CD14-positive monocyte (primary cell): Measurements from ENCODE around the gene STAC. TPM values are rescaled to one million over a fixed set of nuclear protein-coding genes. Genes with fewer than 3 reads are reported as not detected.

ENCODE experiments used
- DNase-seq, 3 donors: peaks; one replicate each; pipeline ENCODE4 v3.0.0-alpha.2; 2011 to 2022
- H2AFZ ChIP-seq: 2 replicates; pipeline ENCODE4 v1.6.0; 2012; ENCODE audit warnings: mild to moderate bottlenecking, low read depth, low read length, inconsistent platforms; ENCODE audit not compliant: insufficient read depth, poor library complexity, severe bottlenecking
- H3K27ac ChIP-seq, 2 donors: 1 replicate in 1 of 2; 2 replicates in 1 of 2; pipeline ENCODE4 v1.5.1; 2012 to 2013; ENCODE audit warnings: low read length in 2 of 2, control low read depth in 1 of 2, inconsistent platforms in 1 of 2, low read depth in 1 of 2, mild to moderate bottlenecking in 1 of 2
- H3K27me3 ChIP-seq, 2 donors: one replicate each; pipeline versions ENCODE4 v1.6.0 to v1.6.1; 2011 to 2013; ENCODE audit warnings: low read length in 2 of 2; ENCODE audit not compliant: control insufficient read depth in 2 of 2, insufficient read depth in 2 of 2
- H3K36me3 ChIP-seq, 2 donors: replicated peaks in 1 of 2; 1 replicate in 1 of 2; 2 replicates in 1 of 2; pipeline versions ENCODE4 v1.5.1 to v1.6.1; 2012 to 2013; ENCODE audit warnings: low read length in 2 of 2, control low read depth in 1 of 2, inconsistent platforms in 1 of 2, mild to moderate bottlenecking in 1 of 2; ENCODE audit not compliant: insufficient read depth in 2 of 2, control insufficient read depth in 1 of 2
- H3K4me1 ChIP-seq, 2 donors: 1 replicate in 1 of 2; 2 replicates in 1 of 2; pipeline versions ENCODE4 v1.5.1 to v1.6.1; 2012 to 2013; ENCODE audit warnings: low read length in 2 of 2, control low read depth in 1 of 2, inconsistent platforms in 1 of 2, mild to moderate bottlenecking in 1 of 2, moderate library complexity in 1 of 2; ENCODE audit not compliant: insufficient read depth in 2 of 2, control insufficient read depth in 1 of 2
- H3K4me2 ChIP-seq: replicated peaks from 2 replicates; pipeline ENCODE3; 2012; ENCODE audit warnings: low read length, moderate library complexity, mild to moderate bottlenecking; ENCODE audit not compliant: poor library complexity, severe bottlenecking; ENCODE audit errors: extremely low read depth
- H3K4me3 ChIP-seq, 3 experiments: fragments of 200-600 bp in 1 of 3; sonication (generic) in 1 of 3; replicated peaks in 1 of 3; 1 replicate in 2 of 3; 2 replicates in 1 of 3; pipeline ENCODE4 v1.5.1; 2011 to 2013; ENCODE audit warnings: low read length in 3 of 3, mild to moderate bottlenecking in 3 of 3, control low read depth in 2 of 3, low read depth in 2 of 3, inconsistent platforms in 1 of 3, moderate library complexity in 1 of 3
- H3K79me2 ChIP-seq: 2 replicates; pipeline ENCODE4 v1.6.0; 2012; ENCODE audit warnings: mild to moderate bottlenecking, control low read depth, inconsistent platforms, low read length, moderate library complexity; ENCODE audit not compliant: insufficient read depth
- H3K9ac ChIP-seq: 2 replicates; pipeline ENCODE4 v1.6.0; 2017; ENCODE audit warnings: low read length, mild to moderate bottlenecking; ENCODE audit not compliant: insufficient read depth, poor library complexity, severe bottlenecking
- H3K9me3 ChIP-seq, 2 donors: replicated peaks in 1 of 2; 1 replicate in 1 of 2; 2 replicates in 1 of 2; pipeline versions ENCODE4 v1.5.1 to v1.6.1; 2012 to 2013; ENCODE audit warnings: low read length in 2 of 2, control low read depth in 1 of 2; ENCODE audit not compliant: control insufficient read depth in 1 of 2, insufficient read depth in 1 of 2
- H4K20me1 ChIP-seq: 2 replicates; pipeline ENCODE4 v1.6.0; 2012; ENCODE audit warnings: mild to moderate bottlenecking, low read length, control low read depth, moderate library complexity; ENCODE audit not compliant: insufficient read depth
- H3K27ac Mint-ChIP-seq, 7 donors: one replicate each; pipeline ENCODE4 v1.8.0; 2020; ENCODE audit warnings: mild to moderate bottlenecking in 7 of 7, mixed read lengths in 7 of 7, moderate library complexity in 6 of 7, inconsistent platforms in 2 of 7
- H3K27me3 Mint-ChIP-seq, 3 donors: one replicate each; pipeline ENCODE4 v1.8.0; 2021 to 2022; ENCODE audit warnings: low read depth in 3 of 3, mild to moderate bottlenecking in 3 of 3, mixed read lengths in 3 of 3, moderate library complexity in 3 of 3, inconsistent platforms in 1 of 3
- H3K36me3 Mint-ChIP-seq, 2 donors: one replicate each; pipeline ENCODE4 v1.8.0; 2020; ENCODE audit warnings: mixed read lengths in 2 of 2, inconsistent platforms in 1 of 2, mild to moderate bottlenecking in 1 of 2
- H3K4me1 Mint-ChIP-seq: one replicate; pipeline ENCODE4 v1.8.0; 2020; ENCODE audit warnings: mild to moderate bottlenecking, mixed read lengths
- H3K4me3 Mint-ChIP-seq, 2 donors: one replicate each; pipeline ENCODE4 v1.8.0; 2020; ENCODE audit warnings: mild to moderate bottlenecking in 2 of 2, mixed read lengths in 2 of 2, moderate library complexity in 1 of 2
- H3K9me3 Mint-ChIP-seq, 7 donors: one replicate each; pipeline ENCODE4 v1.8.0; 2020 to 2022; ENCODE audit warnings: mixed read lengths in 7 of 7, mild to moderate bottlenecking in 6 of 7, moderate library complexity in 6 of 7, inconsistent platforms in 2 of 7
- WGBS: methylation state at CpG from one replicate; pipeline ENCODE4 v1.1.5; 2013; ENCODE audit warnings: missing lambda C conversion rate; ENCODE audit not compliant: insufficient coverage; 5-methylcytosine and 5-hydroxymethylcytosine counted together
- intact Hi-C, 2 donors: fragments of 100-400 bp; cut with micrococcal nuclease; formaldehyde crosslinking; loops; one replicate each; pipeline versions ENCODE4 v1.15.0 to v1.15.1; 2023
- polyA plus RNA-seq, 3 donors: library from polyadenylated mRNA; depleted of rRNA in 1 of 3; unstranded in 2 of 3; stranded (reverse) in 1 of 3; fragments of 300-500 nt in 2 of 3; fragments of >200 nt in 1 of 3; fragmentation: Illumina TruSeq in 2 of 3; gene quantifications; 1 replicate in 2 of 3; 2 replicates in 1 of 3; pipeline ENCODE4 v1.2.3, GENCODE V29; 2012 to 2021
- TF ChIP-seq, protein P1 (sequence below): fragments of 200-600 bp; IDR thresholded peaks from one replicate; pipeline ENCODE4 v1.8.0; 2022; ENCODE audit warnings: antibody characterized with exemption, mild to moderate bottlenecking

STAC gene
- polyA plus RNA-seq, 3 donors: 0.10 to 0.40 (median 0.12) TPM

DNA sequence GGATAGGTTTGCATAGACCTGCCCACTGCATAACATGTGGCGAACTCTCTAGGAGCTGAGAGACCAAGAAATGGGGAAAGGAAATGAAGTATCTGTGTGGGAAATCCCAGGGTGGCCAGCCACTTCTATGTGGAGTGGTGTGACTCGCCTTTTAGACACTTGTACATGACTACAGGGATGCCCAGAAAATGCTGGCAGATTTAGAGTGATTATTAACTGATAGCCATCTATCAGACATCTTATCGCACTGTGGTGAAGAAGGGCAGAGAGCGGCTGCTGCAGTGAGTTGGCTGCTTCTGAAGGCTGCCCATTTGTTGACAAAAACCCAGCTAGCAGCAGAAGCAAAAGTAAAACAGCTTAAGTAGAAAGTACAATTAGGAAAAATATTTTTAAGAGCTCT is 18.1 kb upstream of the STAC start:
- Mint-ChIP-seq H3K27ac (no peak overlapping the region), H3K36me3 (no peaks in the 10 kb centered on the region), H3K9me3 (peaks cover 2 to 29% (median 6%) of the 10 kb centered on the region in 7 donors), H3K27me3 (peaks cover 0 to 4% (median 0%) of the 10 kb centered on the region in 3 donors), H3K4me3 (no peak overlapping the region), H3K4me1 (no peaks in the 10 kb centered on the region)
- Histone ChIP-seq H2AFZ (no peak overlapping the region), H3K9me3 (no peaks in the 10 kb centered on the region), H3K36me3 (no peaks in the 10 kb centered on the region), H3K27me3 (no peaks in the 10 kb centered on the region), H3K4me3 (no peak overlapping the region), H3K27ac (no peak overlapping the region), H3K9ac (no peak overlapping the region), H3K4me1 (no peaks in the 10 kb centered on the region), H3K4me2 (no peak overlapping the region), H4K20me1 (no peaks in the 10 kb centered on the region), H3K79me2 (no peaks in the 10 kb centered on the region)
- TF ChIP-seq, protein P1, sequence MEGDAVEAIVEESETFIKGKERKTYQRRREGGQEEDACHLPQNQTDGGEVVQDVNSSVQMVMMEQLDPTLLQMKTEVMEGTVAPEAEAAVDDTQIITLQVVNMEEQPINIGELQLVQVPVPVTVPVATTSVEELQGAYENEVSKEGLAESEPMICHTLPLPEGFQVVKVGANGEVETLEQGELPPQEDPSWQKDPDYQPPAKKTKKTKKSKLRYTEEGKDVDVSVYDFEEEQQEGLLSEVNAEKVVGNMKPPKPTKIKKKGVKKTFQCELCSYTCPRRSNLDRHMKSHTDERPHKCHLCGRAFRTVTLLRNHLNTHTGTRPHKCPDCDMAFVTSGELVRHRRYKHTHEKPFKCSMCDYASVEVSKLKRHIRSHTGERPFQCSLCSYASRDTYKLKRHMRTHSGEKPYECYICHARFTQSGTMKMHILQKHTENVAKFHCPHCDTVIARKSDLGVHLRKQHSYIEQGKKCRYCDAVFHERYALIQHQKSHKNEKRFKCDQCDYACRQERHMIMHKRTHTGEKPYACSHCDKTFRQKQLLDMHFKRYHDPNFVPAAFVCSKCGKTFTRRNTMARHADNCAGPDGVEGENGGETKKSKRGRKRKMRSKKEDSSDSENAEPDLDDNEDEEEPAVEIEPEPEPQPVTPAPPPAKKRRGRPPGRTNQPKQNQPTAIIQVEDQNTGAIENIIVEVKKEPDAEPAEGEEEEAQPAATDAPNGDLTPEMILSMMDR: no peak
- no peak for DNase-seq
- intact Hi-C loops: no loop called here
- 75% methylated on average over 2 of the region's 4 CpGs for WGBS

- Mint-ChIP-seq H3K9me3 (peaks cover 2 to 26% (median 6%) of the 10 kb centered on the region in 7 donors), H3K4me3 (no peak overlapping the region), H3K27ac (no peak overlapping the region), H3K4me1 (no peaks in the 10 kb centered on the region), H3K27me3 (peaks cover 0 to 4% (median 0%) of the 10 kb centered on the region in 3 donors), H3K36me3 (no peaks in the 10 kb centered on the region)
- Histone ChIP-seq H3K36me3 (no peaks in the 10 kb centered on the region), H3K4me2 (no peak overlapping the region), H3K4me1 (no peaks in the 10 kb centered on the region), H3K27me3 (no peaks in the 10 kb centered on the region), H2AFZ (no peak overlapping the region), H3K9me3 (no peaks in the 10 kb centered on the region), H3K9ac (no peak overlapping the region), H4K20me1 (no peaks in the 10 kb centered on the region), H3K27ac (no peak overlapping the region), H3K4me3 (no peak overlapping the region), H3K79me2 (no peaks in the 10 kb centered on the region)
- TF ChIP-seq, protein P1: no peak
- intact Hi-C loops: no loop called here
- no peak for DNase-seq
- 90% methylated on average over 2 of the region's 2 CpGs for WGBS
Measured at GRCh38 chr3:36362973-36363372, 17.3 kb upstream of the STAC start.
